Activated naive CD4-positive, alpha-beta T cell treated with anti-CD3 and anti-CD28 coated beads, Interleukin-2, amount 50 U/mL, for 16 hours (primary cell): ENCODE results near the gene TMEM151B.
"Not testable (repeated sequence)": the region's sequence is repeated elsewhere in the genome, so short reads cannot be mapped to it uniquely, and the experiment has no call there.

Source experiments
- DNase-seq: peaks from one replicate; pipeline ENCODE4 v3.0.0-alpha.2; 2020

TMEM151B gene

GRCh38 chr6:44339763-44340625, 69.7 kb downstream of the TMEM151B start:
- no peak for DNase-seq

GRCh38 chr6:44341095-44341890, 71.0 kb downstream of the TMEM151B start:
- DNase-seq = no peak

- DNase-seq = no peak
Observed at GRCh38 chr6:44342052-44342451, 71.8 kb downstream of the TMEM151B start.

GRCh38 chr6:44342489-44342888, 72.2 kb downstream of the TMEM151B start, which contains the start of gene SPATS1:
TSS of gene SPATS1 (plus strand) at chr6:44342650. CDS start at chr6:44343096, 446 bp downstream.
- no peak for DNase-seq

GRCh38 chr6:44346818-44347217, 76.6 kb downstream of the TMEM151B start:
- DNase-seq = not testable (repeated sequence)

- DNase-seq = no peak
Observed at GRCh38 chr6:44349904-44350649, 79.8 kb downstream of the TMEM151B start.

GRCh38 chr6:44350650-44350994, 80.4 kb downstream of the TMEM151B start:
- not testable (repeated sequence) for DNase-seq

GRCh38 chr6:44352259-44352658, 82.0 kb downstream of the TMEM151B start:
- DNase-seq = no peak

- no peak for DNase-seq
Observed at GRCh38 chr6:44353336-44353735, 83.1 kb downstream of the TMEM151B start.

GRCh38 chr6:44355640-44356039, 85.4 kb downstream of the TMEM151B start:
- DNase-seq = no peak

GRCh38 chr6:44356487-44356886, 86.2 kb downstream of the TMEM151B start:
- no peak for DNase-seq
